Progenitor cell of endocrine pancreas (in vitro differentiated cells): ENCODE results near the gene MARCHF3. TPM values are rescaled to one million over a fixed set of nuclear protein-coding genes. Genes with fewer than 3 reads are reported as not detected.

ENCODE experiments used
- DNase-seq: peaks from one replicate; pipeline ENCODE4 v3.0.0; 2021; ENCODE audit warnings: low spot score; ENCODE audit not compliant: unreplicated experiment
- H3K27ac Mint-ChIP-seq: 2 replicates; pipeline ENCODE4 v1.8.0; 2021; ENCODE audit warnings: mild to moderate bottlenecking, moderate library complexity, mixed read lengths
- H3K27me3 Mint-ChIP-seq: 2 replicates; pipeline ENCODE4 v1.8.0; 2021; ENCODE audit warnings: mixed read lengths
- H3K36me3 Mint-ChIP-seq: 2 replicates; pipeline ENCODE4 v1.8.0; 2022; ENCODE audit warnings: mixed read lengths; ENCODE audit not compliant: insufficient read depth
- H3K4me1 Mint-ChIP-seq: 2 replicates; pipeline ENCODE4 v1.8.0; 2021; ENCODE audit warnings: low read depth, mixed read lengths
- H3K4me3 Mint-ChIP-seq: 2 replicates; pipeline ENCODE4 v1.8.0; 2021; ENCODE audit warnings: low read depth, mild to moderate bottlenecking, moderate library complexity, mixed read lengths
- H3K9me3 Mint-ChIP-seq: 2 replicates; pipeline ENCODE4 v1.8.0; 2021; ENCODE audit warnings: low read depth, mixed read lengths
- total RNA-seq: library from RNA; stranded (reverse); gene quantifications from 2 replicates; pipeline ENCODE4 v1.2.1, GENCODE V29; 2021
- TF ChIP-seq, protein P1 (sequence below): fragments of 200-600 bp; sonication (generic); IDR thresholded peaks from one replicate; pipeline ENCODE4 v1.5.0; 2021; ENCODE audit warnings: antibody characterized with exemption, mild to moderate bottlenecking; ENCODE audit not compliant: unreplicated experiment

The MARCHF3 gene
- total RNA-seq, 1 donor from 2014 or later = 11.6 TPM

DNA sequence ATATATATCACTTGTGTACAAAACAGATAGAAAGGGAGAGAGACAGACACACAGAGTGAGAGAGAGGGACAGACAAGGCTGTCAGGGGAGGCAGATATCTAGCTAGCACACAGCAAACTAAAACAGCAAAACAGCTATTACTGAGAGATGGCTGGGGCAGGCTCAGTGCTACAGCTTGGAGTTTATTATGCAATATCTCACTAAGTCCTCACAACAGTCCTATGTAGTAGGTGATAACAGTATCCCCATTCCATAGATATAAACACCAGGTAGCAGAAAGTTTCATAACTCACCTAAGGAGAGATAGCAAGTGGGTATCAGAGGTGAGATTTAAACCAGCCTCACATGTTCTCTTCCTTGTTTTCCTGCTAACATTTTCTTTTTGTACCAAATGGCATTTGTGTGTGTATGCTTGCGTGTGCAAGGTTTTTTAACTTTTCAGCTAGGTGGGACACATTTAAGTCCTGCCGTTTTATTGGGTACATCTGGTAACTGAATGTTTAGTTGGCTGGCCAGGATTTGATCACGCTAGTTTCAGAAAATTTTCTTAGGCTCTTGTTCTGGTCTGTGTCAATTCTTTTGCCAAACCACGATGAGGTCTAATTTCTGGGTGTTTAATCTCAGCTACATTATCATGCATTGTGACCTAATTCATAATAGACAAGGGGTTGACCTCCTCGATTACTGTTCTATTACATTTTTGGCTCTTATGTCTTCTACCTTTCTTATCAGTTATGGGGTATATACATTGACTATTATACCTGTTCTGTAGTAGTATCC lies 148.3 kb downstream of the MARCHF3 start:
- H3K4me3 Mint-ChIP-seq = no peak overlapping the region
- no peaks in the 10 kb centered on the region for H3K27me3 Mint-ChIP-seq
- peaks cover 1% of the 10 kb centered on the region for H3K36me3 Mint-ChIP-seq
- H3K27ac Mint-ChIP-seq = no peak overlapping the region
- no peaks in the 10 kb centered on the region for H3K9me3 Mint-ChIP-seq
- peaks cover 32% of the 10 kb centered on the region for H3K4me1 Mint-ChIP-seq
- no peak for DNase-seq
- TF ChIP-seq, protein P1, sequence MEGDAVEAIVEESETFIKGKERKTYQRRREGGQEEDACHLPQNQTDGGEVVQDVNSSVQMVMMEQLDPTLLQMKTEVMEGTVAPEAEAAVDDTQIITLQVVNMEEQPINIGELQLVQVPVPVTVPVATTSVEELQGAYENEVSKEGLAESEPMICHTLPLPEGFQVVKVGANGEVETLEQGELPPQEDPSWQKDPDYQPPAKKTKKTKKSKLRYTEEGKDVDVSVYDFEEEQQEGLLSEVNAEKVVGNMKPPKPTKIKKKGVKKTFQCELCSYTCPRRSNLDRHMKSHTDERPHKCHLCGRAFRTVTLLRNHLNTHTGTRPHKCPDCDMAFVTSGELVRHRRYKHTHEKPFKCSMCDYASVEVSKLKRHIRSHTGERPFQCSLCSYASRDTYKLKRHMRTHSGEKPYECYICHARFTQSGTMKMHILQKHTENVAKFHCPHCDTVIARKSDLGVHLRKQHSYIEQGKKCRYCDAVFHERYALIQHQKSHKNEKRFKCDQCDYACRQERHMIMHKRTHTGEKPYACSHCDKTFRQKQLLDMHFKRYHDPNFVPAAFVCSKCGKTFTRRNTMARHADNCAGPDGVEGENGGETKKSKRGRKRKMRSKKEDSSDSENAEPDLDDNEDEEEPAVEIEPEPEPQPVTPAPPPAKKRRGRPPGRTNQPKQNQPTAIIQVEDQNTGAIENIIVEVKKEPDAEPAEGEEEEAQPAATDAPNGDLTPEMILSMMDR = no peak

DNA sequence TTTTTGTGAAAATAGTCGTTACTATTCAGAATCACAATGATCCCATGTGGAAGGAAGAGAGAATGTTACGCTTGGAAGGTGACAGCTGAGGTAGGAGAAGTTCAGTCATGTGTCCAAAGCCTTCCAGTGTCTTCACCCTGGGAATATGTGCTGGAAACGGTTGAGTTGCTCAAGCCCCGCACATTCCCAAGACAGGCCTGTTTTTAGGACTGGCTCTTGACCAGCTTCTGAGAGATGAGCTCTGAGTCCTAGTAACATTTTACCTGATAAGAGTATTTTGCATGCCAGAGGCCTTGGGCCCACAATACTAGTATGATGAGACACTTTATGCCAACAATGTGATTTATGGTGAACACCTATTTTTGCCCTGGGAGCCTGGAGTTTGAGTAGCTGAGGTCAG lies 151.7 kb downstream of the MARCHF3 start:
- Mint-ChIP-seq H3K9me3 (no peaks in the 10 kb centered on the region), H3K4me1 (peaks cover 34% of the 10 kb centered on the region), H3K27me3 (no peaks in the 10 kb centered on the region), H3K4me3 (no peak overlapping the region), H3K36me3 (peaks cover 3% of the 10 kb centered on the region), H3K27ac (no peak overlapping the region)
- TF ChIP-seq, protein P1 = no peak
- no peak for DNase-seq

DNA sequence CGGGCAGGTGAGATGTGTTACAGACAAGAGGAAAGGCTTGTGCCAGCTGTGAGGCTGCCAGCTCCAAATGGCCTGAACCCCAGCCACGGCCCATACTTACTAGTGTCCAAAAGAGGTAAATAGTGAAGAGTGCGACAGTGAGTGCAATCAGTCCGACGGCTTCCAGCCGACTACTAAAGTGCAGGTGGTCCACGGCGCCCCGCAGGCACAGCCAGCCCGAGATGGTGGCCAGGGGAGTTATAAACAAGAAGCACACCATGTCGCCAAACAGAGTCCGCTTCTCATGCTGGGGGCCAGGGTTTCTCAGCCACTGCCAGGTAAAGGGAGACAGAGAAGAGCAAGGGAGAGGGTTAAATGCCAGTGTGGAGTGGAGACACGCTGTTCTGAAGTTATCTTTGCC lies 152.3 kb downstream of the MARCHF3 start:
- TF ChIP-seq, protein P1 = no peak
- Mint-ChIP-seq H3K36me3 (peaks cover 3% of the 10 kb centered on the region), H3K27me3 (no peaks in the 10 kb centered on the region), H3K4me3 (no peak overlapping the region), H3K9me3 (no peaks in the 10 kb centered on the region), H3K27ac (no peak overlapping the region), H3K4me1 (peaks cover 29% of the 10 kb centered on the region)
- no peak for DNase-seq

DNA sequence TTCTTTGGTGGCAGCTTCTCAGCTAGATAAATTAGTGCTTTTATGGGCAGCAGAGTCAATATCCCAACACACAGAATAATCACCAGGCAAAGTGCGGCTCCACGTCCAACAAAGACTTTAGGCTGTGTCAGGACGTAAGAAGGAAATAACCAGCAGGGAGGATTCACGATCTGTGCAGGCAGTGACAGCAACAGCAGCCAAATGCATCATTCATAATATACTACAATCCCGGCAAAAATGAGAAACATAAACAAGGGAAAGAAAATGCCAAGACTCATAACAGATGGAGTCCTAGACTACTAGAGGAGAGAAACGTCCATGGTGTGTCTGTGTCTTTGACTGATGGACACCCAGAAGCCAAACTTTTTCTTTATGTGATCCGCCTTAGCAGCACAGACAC lies 152.8 kb downstream of the MARCHF3 start:
- H3K4me3 Mint-ChIP-seq = no peak overlapping the region
- H3K4me1 Mint-ChIP-seq = peaks cover 25% of the 10 kb centered on the region
- no peak overlapping the region for H3K27ac Mint-ChIP-seq

DNA sequence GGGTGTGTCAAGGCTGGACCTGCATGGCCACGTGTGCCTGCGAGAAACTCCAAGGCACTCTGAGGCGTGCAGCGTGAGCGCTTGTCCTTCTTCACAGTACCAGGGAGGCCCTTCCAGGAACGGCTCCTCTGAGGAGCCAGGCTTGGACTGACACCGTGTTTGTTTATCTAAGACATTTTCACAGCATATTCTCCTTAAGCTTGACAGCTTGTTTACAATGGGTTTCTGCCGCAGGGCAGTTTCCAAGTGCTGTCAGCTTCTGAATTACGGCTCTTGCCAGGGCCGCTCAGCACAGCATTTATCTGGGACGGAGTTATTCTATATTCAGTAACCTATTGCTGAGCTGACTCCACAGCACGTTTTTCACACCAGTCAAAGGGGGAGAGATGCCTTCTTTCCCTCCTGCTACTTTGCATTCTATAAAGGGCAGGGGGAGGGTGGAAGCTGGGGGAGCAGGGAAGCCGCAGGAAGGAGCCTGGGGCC lies 155.0 kb downstream of the MARCHF3 start:
- DNase-seq = no peak
- no peaks in the 10 kb centered on the region for H3K27me3 Mint-ChIP-seq
- no peak overlapping the region for H3K27ac Mint-ChIP-seq
- H3K9me3 Mint-ChIP-seq = no peaks in the 10 kb centered on the region
- H3K4me3 Mint-ChIP-seq = no peak overlapping the region
- TF ChIP-seq, protein P1 = no peak
- H3K4me1 Mint-ChIP-seq = peaks cover 25% of the 10 kb centered on the region
- H3K36me3 Mint-ChIP-seq = peaks cover 6% of the 10 kb centered on the region

More for the DNA sequence above, 152.8 kb downstream of the MARCHF3 start:
- no peaks in the 10 kb centered on the region for H3K9me3 Mint-ChIP-seq
- H3K27me3 Mint-ChIP-seq = no peaks in the 10 kb centered on the region
- peaks cover 3% of the 10 kb centered on the region for H3K36me3 Mint-ChIP-seq
- TF ChIP-seq, protein P1 = no peak
- DNase-seq = no peak
